Panc1 (cell line): ENCODE measurements around the gene ATP6V1C2. TPM values are rescaled to one million over a fixed set of nuclear protein-coding genes. Genes with fewer than 3 reads are reported as not detected.
A peak's percentile ranks its signal among the peaks of the same experiment; 100 is the strongest.

ENCODE experiments used
- ATAC-seq: fragments of 200-7000 bp; cut with Tn5 transposase; 2 replicates; pipeline ENCODE4 v1.9.1; 2020; ENCODE audit warnings: mild to moderate bottlenecking, moderate library complexity
- BruUV-seq: library from RNA; stranded (reverse); fragments of 400-500 nt; replicated peaks from 2 replicates; lab custom pipeline; 2021; lab: Mats Ljungman, UMichigan
- CTCF ChIA-PET: fragments of 300-600 bp; sonication (Branson Sonifier 250); formaldehyde crosslinking; loops from one replicate; lab custom pipeline; 2022; ENCODE audit warnings: antibody characterized with exemption; lab: Charles Lee
- POLR2A ChIA-PET: fragments of 300-600 bp; sonication (Branson Sonifier 250); formaldehyde crosslinking; loops from one replicate; lab custom pipeline; 2022; ENCODE audit warnings: antibody characterized with exemption; lab: Charles Lee
- DNase-seq: peaks from one replicate; pipeline ENCODE4 v3.0.0-alpha.2; 2010; ENCODE audit warnings: low read depth, low spot score
- H3K27ac ChIP-seq: 2 replicates; pipeline ENCODE4 v1.5.1; 2011; ENCODE audit warnings: mild to moderate bottlenecking, low read length, inconsistent platforms
- H3K27me3 ChIP-seq: fragments of 200-500 bp; sonication (Bioruptor generic); 2 replicates; pipeline ENCODE4 v1.6.0; 2014; ENCODE audit warnings: low read length, inconsistent platforms; ENCODE audit not compliant: control insufficient read depth, insufficient read depth
- H3K36me3 ChIP-seq: fragments of 200-500 bp; sonication (Bioruptor generic); 2 replicates; pipeline ENCODE4 v1.5.1; 2014; ENCODE audit warnings: inconsistent platforms, mild to moderate bottlenecking, low read length, moderate library complexity; ENCODE audit not compliant: control insufficient read depth, insufficient read depth
- H3K4me1 ChIP-seq: 2 replicates; pipeline ENCODE4 v1.5.1; 2011; ENCODE audit warnings: inconsistent platforms, mild to moderate bottlenecking, low read length, moderate library complexity; ENCODE audit not compliant: control insufficient read depth, insufficient read depth
- H3K4me3 ChIP-seq, 2 experiments: 2 replicates each; pipeline ENCODE4 v1.5.1; 2011 to 2012; ENCODE audit warnings: low read depth in 2 of 2, low read length in 2 of 2, mild to moderate bottlenecking in 2 of 2, inconsistent platforms in 1 of 2, moderate library complexity in 1 of 2
- H3K9me3 ChIP-seq: fragments of 200-500 bp; sonication (Bioruptor generic); 2 replicates; pipeline ENCODE4 v1.5.1; 2014; ENCODE audit warnings: low read depth, mild to moderate bottlenecking, inconsistent platforms, low read length, moderate library complexity; ENCODE audit not compliant: control insufficient read depth, insufficient read depth
- CTCF ChIP-seq: fragments of 450-650 bp; IDR thresholded peaks from 2 replicates; pipeline ENCODE4 v1.5.1; 2017; ENCODE audit warnings: mild to moderate bottlenecking
- POLR2AphosphoS5 ChIP-seq: IDR thresholded peaks from 2 replicates; pipeline ENCODE4 v1.6.1; 2012; ENCODE audit warnings: mild to moderate bottlenecking, low read depth, low read length, moderate library complexity
- REST ChIP-seq, 2 experiments: IDR thresholded peaks; 2 replicates each; pipeline ENCODE4 v1.6.1; 2011 to 2012; ENCODE audit warnings: low read depth in 2 of 2, control low read depth in 1 of 2, low read length in 1 of 2, mild to moderate bottlenecking in 1 of 2, moderate library complexity in 1 of 2; ENCODE audit not compliant: insufficient read depth in 1 of 2
- SIN3A ChIP-seq: IDR thresholded peaks from 2 replicates; pipeline ENCODE4 v1.6.1; 2012; ENCODE audit warnings: low read depth, mild to moderate bottlenecking, low read length, moderate library complexity, borderline replicate concordance; ENCODE audit not compliant: insufficient read depth
- TCF7L2 ChIP-seq: IDR thresholded peaks from 2 replicates; pipeline ENCODE4 v1.6.1; 2011; ENCODE audit warnings: mild to moderate bottlenecking, low read depth, low read length, inconsistent platforms
- in situ Hi-C: cut with HindIII; loops from 2 replicates; pipeline ENCODE4 v1.10.0; 2016; ENCODE audit warnings: low sequenced_read_pairs, low pct_unique_long_range_greater_than_20kb
- intact Hi-C: fragments of 100-400 bp; cut with micrococcal nuclease; formaldehyde crosslinking; loops from one replicate; pipeline ENCODE4 v1.10.0; 2022; ENCODE audit not compliant: unreplicated experiment
- total RNA-seq: library from RNA; stranded (reverse); gene quantifications from one replicate; pipeline ENCODE4 v1.2.1, GENCODE V29; 2021; ENCODE audit not compliant: unreplicated experiment

The ATP6V1C2 gene
- total RNA-seq, 1 experiment from 2014 or later: 0.54 TPM

- no peaks in the 10 kb centered on the region for H3K4me1 ChIP-seq
- no peak for TF ChIP-seq POLR2AphosphoS5
- no peak for TF ChIP-seq REST (IDR thresholded peaks at IDR 0.05; ENCODE audit: insufficient read depth in 1 of 2, low read depth in 2 of 2, low read length in 1 of 2)
- TF ChIP-seq CTCF: no peak; the same call in 1 of the 2 replicates
- no peak for TF ChIP-seq TCF7L2
- no peak for TF ChIP-seq SIN3A
- no peaks in the 10 kb centered on the region for H3K9me3 ChIP-seq
- ATAC-seq (peak; percentile 90), DNase-seq (no peak)
- H3K27ac ChIP-seq: no peak overlapping the region
- intact Hi-C loops: no loop called here
- ChIA-PET POLR2A (no interaction called here), CTCF (no interaction called here)
- no peaks in the 10 kb centered on the region for H3K36me3 ChIP-seq
- in situ Hi-C loops: no loop called here
- no peaks in the 10 kb centered on the region; the same call in 1 of the 2 replicates for H3K27me3 ChIP-seq
- no peak overlapping the region for H3K4me3 ChIP-seq
- no TSS peak for BruUV-seq
These were observed 12.0 kb upstream of the ATP6V1C2 start for GRCh38 chr2:10709290-10709939.

GRCh38 chr2:10712185-10712809 lies 9.1 kb upstream of the ATP6V1C2 start:
- in situ Hi-C loops: no loop called here
- no peak for TF ChIP-seq CTCF
- TF ChIP-seq TCF7L2: no peak
- TF ChIP-seq SIN3A: no peak
- TF ChIP-seq REST (IDR thresholded peaks at IDR 0.05; ENCODE audit: insufficient read depth in 1 of 2, low read depth in 2 of 2, low read length in 1 of 2): no peak
- TF ChIP-seq POLR2AphosphoS5: no peak
- DNase-seq: no peak
- no peak for ATAC-seq
- no peaks in the 10 kb centered on the region; the same call in 1 of the 2 replicates for H3K4me1 ChIP-seq
- no peak overlapping the region for H3K27ac ChIP-seq
- ChIA-PET POLR2A (no interaction called here), CTCF (no interaction called here)
- BruUV-seq: no TSS peak
- H3K36me3 ChIP-seq: no peaks in the 10 kb centered on the region
- no peaks in the 10 kb centered on the region for H3K27me3 ChIP-seq
- no peaks in the 10 kb centered on the region for H3K9me3 ChIP-seq
- intact Hi-C loops: no loop called here
- no peak overlapping the region for H3K4me3 ChIP-seq
